B cell (primary cell): Measurements from ENCODE around the gene AFG3L2. TPM values are rescaled to one million over a fixed set of nuclear protein-coding genes. Genes with fewer than 3 reads are reported as not detected.

Source experiments
- ATAC-seq: fragments of 200-7000 bp; cut with Tn5 transposase; one replicate; pipeline ENCODE4 v1.10.0; 2021; ENCODE audit warnings: low read depth, mild to moderate bottlenecking, moderate number of reproducible peaks, moderate library complexity
- CTCF ChIA-PET: fragments of 350-600 bp; sonication (Branson Sonifier 250); formaldehyde crosslinking; loops from one replicate; lab custom pipeline; 2021; ENCODE audit warnings: antibody characterized with exemption, inconsistent platforms; lab: Charles Lee
- POLR2A ChIA-PET: fragments of 350-600 bp; sonication (Branson Sonifier 250); formaldehyde crosslinking; loops from one replicate; lab custom pipeline; 2021; ENCODE audit warnings: antibody characterized with exemption; lab: Charles Lee
- DNase-seq: peaks from one replicate; pipeline ENCODE4 v3.0.0; 2013
- H2AFZ ChIP-seq: 2 replicates; pipeline ENCODE4 v1.6.1; 2012; ENCODE audit warnings: mild to moderate bottlenecking, low read depth, low read length; ENCODE audit not compliant: insufficient read depth, poor library complexity, severe bottlenecking
- H3K27ac ChIP-seq, 2 donors: 1 replicate in 1 of 2; 2 replicates in 1 of 2; pipeline ENCODE4 v1.5.1; 2012 to 2013; ENCODE audit warnings: low read length in 2 of 2, mild to moderate bottlenecking in 2 of 2, moderate library complexity in 1 of 2
- H3K27me3 ChIP-seq, 4 experiments: fragments of 200-600 bp in 1 of 4; sonication (generic) in 1 of 4; replicated peaks in 1 of 4; 1 replicate in 2 of 4; 2 replicates in 2 of 4; pipeline versions ENCODE4 v1.6.1 to v1.7.0; 2013 to 2016; ENCODE audit warnings: low read length in 3 of 4, mild to moderate bottlenecking in 2 of 4, mixed read lengths in 1 of 4, moderate library complexity in 1 of 4; ENCODE audit not compliant: insufficient read depth in 4 of 4, control insufficient read depth in 3 of 4; ENCODE audit errors: control extremely low read depth in 1 of 4
- H3K36me3 ChIP-seq, 2 experiments: replicated peaks in 1 of 2; 1 replicate in 1 of 2; 2 replicates in 1 of 2; pipeline versions ENCODE4 v1.6.1 to v1.7.1; 2013; ENCODE audit warnings: low read length in 1 of 2; ENCODE audit not compliant: insufficient read depth in 2 of 2, control insufficient read depth in 1 of 2; ENCODE audit errors: control extremely low read depth in 1 of 2, extremely low read depth in 1 of 2
- H3K4me1 ChIP-seq, 2 donors: fragments of 200-600 bp in 1 of 2; sonication (generic) in 1 of 2; 1 replicate in 1 of 2; 2 replicates in 1 of 2; pipeline versions ENCODE4 v1.5.1 to v1.6.1; 2013 to 2017; ENCODE audit warnings: low read length in 2 of 2; ENCODE audit not compliant: control insufficient read depth in 2 of 2, insufficient read depth in 2 of 2
- H3K4me2 ChIP-seq: replicated peaks from 2 replicates; pipeline ENCODE3; 2012; ENCODE audit warnings: mild to moderate bottlenecking, low read depth, low read length; ENCODE audit not compliant: poor library complexity, severe bottlenecking
- H3K4me3 ChIP-seq, 5 experiments: fragments of 200-600 bp in 1 of 5; sonication (generic) in 1 of 5; 1 replicate in 3 of 5; 2 replicates in 2 of 5; pipeline versions ENCODE4 v1.5.1 to v1.7.0; 2011 to 2016; ENCODE audit warnings: low read length in 4 of 5, mild to moderate bottlenecking in 4 of 5, low read depth in 2 of 5, control low read depth in 1 of 5, moderate library complexity in 1 of 5; ENCODE audit not compliant: insufficient read depth in 1 of 5; ENCODE audit errors: control extremely low read depth in 1 of 5, extremely low read depth in 1 of 5
- H3K79me2 ChIP-seq: fragments of 200-600 bp; sonication (generic); one replicate; pipeline ENCODE4 v1.6.0; 2016; ENCODE audit warnings: low read length; ENCODE audit not compliant: control insufficient read depth, insufficient read depth
- H3K9ac ChIP-seq: fragments of 200-600 bp; sonication (generic); 2 replicates; pipeline ENCODE4 v1.6.1; 2017; ENCODE audit warnings: mild to moderate bottlenecking, low read length, moderate library complexity
- H3K9me3 ChIP-seq, 3 donors: one replicate each; pipeline versions ENCODE4 v1.6.1 to v1.7.1; 2013; ENCODE audit warnings: low read length in 2 of 3; ENCODE audit not compliant: control insufficient read depth in 2 of 3, insufficient read depth in 1 of 3; ENCODE audit errors: control extremely low read depth in 1 of 3
- H4K20me1 ChIP-seq: 2 replicates; pipeline ENCODE4 v1.6.0; 2012; ENCODE audit warnings: mild to moderate bottlenecking, low read length; ENCODE audit not compliant: insufficient read depth, control insufficient read depth, poor library complexity, severe bottlenecking
- H3K27ac Mint-ChIP-seq: one replicate; pipeline ENCODE4 v1.8.0; 2021; ENCODE audit warnings: mixed read lengths
- H3K27me3 Mint-ChIP-seq: one replicate; pipeline ENCODE4 v1.8.0; 2021; ENCODE audit warnings: mixed read lengths
- H3K4me1 Mint-ChIP-seq: one replicate; pipeline ENCODE4 v1.8.0; 2021; ENCODE audit warnings: mixed read lengths
- H3K4me3 Mint-ChIP-seq: one replicate; pipeline ENCODE4 v1.8.0; 2021; ENCODE audit warnings: mixed read lengths
- H3K9me3 Mint-ChIP-seq: one replicate; pipeline ENCODE4 v1.8.0; 2022; ENCODE audit warnings: mixed read lengths; ENCODE audit not compliant: insufficient read depth
- CTCF ChIP-seq: fragments of 200-600 bp; IDR thresholded peaks from one replicate; pipeline ENCODE4 v1.8.0; 2022; ENCODE audit warnings: antibody characterized with exemption, mild to moderate bottlenecking
- EZH2 ChIP-seq: IDR thresholded peaks from 2 replicates; pipeline ENCODE4 v1.6.1; 2012; ENCODE audit warnings: borderline replicate concordance, low read depth, mild to moderate bottlenecking, moderate library complexity, low read length; ENCODE audit not compliant: insufficient read depth, poor library complexity, severe bottlenecking
- WGBS: methylation state at CpG from one replicate; pipeline ENCODE4 v1.1.5; 2013; ENCODE audit warnings: missing lambda C conversion rate; ENCODE audit not compliant: insufficient coverage; 5-methylcytosine and 5-hydroxymethylcytosine counted together
- intact Hi-C: fragments of 100-400 bp; cut with micrococcal nuclease; formaldehyde crosslinking; loops from one replicate; pipeline ENCODE4 v1.10.0; 2022
- polyA plus RNA-seq: library from polyadenylated mRNA; depleted of rRNA; stranded (reverse); fragments of >200 nt; gene quantifications from 2 replicates; pipeline ENCODE4 v1.2.3, GENCODE V29; 2012
- total RNA-seq, 2 donors: library from RNA; stranded (reverse); fragments of 120-200 nt in 1 of 2; gene quantifications; 1 replicate in 1 of 2; 2 replicates in 1 of 2; pipeline versions ENCODE4 v1.2.3 to v1.2.4, GENCODE V29; 2013 to 2022

Gene AFG3L2
- total and polyA plus RNA-seq, 2 donors (not counting 1 experiment from before 2014, with no cell fraction given): 11.9 to 40.7 TPM

GRCh38 chr18:12345491-12346239 lies 31.4 kb downstream of the AFG3L2 start:
- Histone ChIP-seq H4K20me1 (no peaks in the 10 kb centered on the region), H3K79me2 (no peaks in the 10 kb centered on the region), H3K9me3 (no peaks in the 10 kb centered on the region), H3K4me3 (no peak overlapping the region), H3K9ac (no peak overlapping the region), H3K27ac (no peak overlapping the region), H3K4me1 (no peaks in the 10 kb centered on the region), H2AFZ (no peak overlapping the region), H3K27me3 (no peaks in the 10 kb centered on the region), H3K36me3 (peaks cover 2 to 80% of the 10 kb centered on the region in 2 experiments), H3K4me2 (no peak overlapping the region)
- Mint-ChIP-seq H3K27ac (no peak overlapping the region), H3K27me3 (no peaks in the 10 kb centered on the region), H3K9me3 (no peaks in the 10 kb centered on the region), H3K4me3 (no peak overlapping the region), H3K4me1 (no peaks in the 10 kb centered on the region)
- TF ChIP-seq EZH2 (no peak), CTCF (no peak)
- ChIA-PET POLR2A (no interaction called here), CTCF (no interaction called here)
- WGBS: 97% methylated on average over 12 of the region's 13 CpGs
- ATAC-seq (no peak), DNase-seq (no peak)
- intact Hi-C loops: no loop called here

- Mint-ChIP-seq H3K27ac (no peak overlapping the region), H3K4me1 (no peaks in the 10 kb centered on the region), H3K4me3 (no peak overlapping the region), H3K9me3 (no peaks in the 10 kb centered on the region), H3K27me3 (no peaks in the 10 kb centered on the region)
- POLR2A ChIA-PET: no interaction called here
- 100% methylated on average over 2 of the region's 4 CpGs for WGBS
- Histone ChIP-seq H3K4me2 (no peak overlapping the region), H3K9me3 (no peaks in the 10 kb centered on the region), H3K36me3 (peaks cover 2 to 69% of the 10 kb centered on the region in 2 experiments), H3K4me1 (no peaks in the 10 kb centered on the region), H3K4me3 (no peak overlapping the region), H2AFZ (no peak overlapping the region), H3K79me2 (no peaks in the 10 kb centered on the region), H4K20me1 (no peaks in the 10 kb centered on the region), H3K9ac (no peak overlapping the region), H3K27me3 (no peaks in the 10 kb centered on the region), H3K27ac (no peak overlapping the region)
- intact Hi-C loops: no loop called here
- no peak for DNase-seq
- TF ChIP-seq EZH2: no peak
- TF ChIP-seq CTCF: no peak
- no peak for ATAC-seq
- CTCF ChIA-PET: no interaction called here
These were observed 34.4 kb downstream of the AFG3L2 start for GRCh38 chr18:12342661-12343060.
